ENCODE measurements around the gene PAEP.

Gene PAEP

GRCh38 chr9:135590486-135591079 lies 29.0 kb downstream of the PAEP start:
- TF ChIP-seq CTCF (IDR thresholded peaks at IDR 0.05), result no peak
- H3K27me3 ChIP-seq, result no peaks in the 10 kb centered on the region
- H3K27ac ChIP-seq, result no peak overlapping the region
- H3K36me3 ChIP-seq, result no peaks in the 10 kb centered on the region
- no peak overlapping the region for H3K4me3 ChIP-seq (ENCODE audit: low read depth in 1 of 2, low read length in 1 of 2)
- H3K4me1 ChIP-seq (ENCODE audit: control insufficient read depth in 1 of 2, insufficient read depth in 1 of 2, low read depth in 1 of 2, low read length in 1 of 2), result no peaks in the 10 kb centered on the region
- H3K9me3 ChIP-seq, result no peaks in the 10 kb centered on the region

- no peaks in the 10 kb centered on the region for H3K36me3 ChIP-seq
- no peak overlapping the region for H3K27ac ChIP-seq
- no peak for TF ChIP-seq CTCF (IDR thresholded peaks at IDR 0.05)
These were observed 30.2 kb downstream of the PAEP start for GRCh38 chr9:135591506-135592330.

GRCh38 chr9:135592331-135592590 lies 30.7 kb downstream of the PAEP start:
- no peaks in the 10 kb centered on the region for H3K4me1 ChIP-seq (ENCODE audit: control insufficient read depth in 1 of 2, insufficient read depth in 1 of 2, low read depth in 1 of 2, low read length in 1 of 2)
- H3K4me3 ChIP-seq (ENCODE audit: low read depth in 1 of 2, low read length in 1 of 2), result no peak overlapping the region
- no peaks in the 10 kb centered on the region for H3K9me3 ChIP-seq
- H3K27ac ChIP-seq, result no peak overlapping the region
- no peak for TF ChIP-seq CTCF (IDR thresholded peaks at IDR 0.05)
- H3K27me3 ChIP-seq, result peaks cover 1% of the 10 kb centered on the region
- no peaks in the 10 kb centered on the region for H3K36me3 ChIP-seq

More at GRCh38 chr9:135591506-135592330, 30.2 kb downstream of the PAEP start:
- H3K4me3 ChIP-seq (ENCODE audit: low read depth in 1 of 2, low read length in 1 of 2), result no peak overlapping the region
- no peaks in the 10 kb centered on the region for H3K9me3 ChIP-seq
- H3K4me1 ChIP-seq (ENCODE audit: control insufficient read depth in 1 of 2, insufficient read depth in 1 of 2, low read depth in 1 of 2, low read length in 1 of 2), result no peaks in the 10 kb centered on the region
- no peaks in the 10 kb centered on the region for H3K27me3 ChIP-seq

GRCh38 chr9:135592625-135593024 lies 31.1 kb downstream of the PAEP start:
- Histone ChIP-seq H3K36me3 (no peaks in the 10 kb centered on the region), H3K27me3 (peaks cover 5% of the 10 kb centered on the region), H3K4me1 (ENCODE audit: control insufficient read depth in 1 of 2, insufficient read depth in 1 of 2, low read depth in 1 of 2, low read length in 1 of 2) (no peaks in the 10 kb centered on the region), H3K27ac (no peak overlapping the region), H3K4me3 (ENCODE audit: low read depth in 1 of 2, low read length in 1 of 2) (no peak overlapping the region), H3K9me3 (no peaks in the 10 kb centered on the region)
- TF ChIP-seq CTCF (IDR thresholded peaks at IDR 0.05), result no peak

- H3K27ac ChIP-seq, result no peak overlapping the region
- no peaks in the 10 kb centered on the region for H3K4me1 ChIP-seq (ENCODE audit: control insufficient read depth in 1 of 2, insufficient read depth in 1 of 2, low read depth in 1 of 2, low read length in 1 of 2)
- TF ChIP-seq CTCF (IDR thresholded peaks at IDR 0.05), result no peak
- no peaks in the 10 kb centered on the region for H3K9me3 ChIP-seq
- peaks cover 30% of the 10 kb centered on the region for H3K27me3 ChIP-seq
- H3K4me3 ChIP-seq (ENCODE audit: low read depth in 1 of 2, low read length in 1 of 2), result no peak overlapping the region
- H3K36me3 ChIP-seq, result no peaks in the 10 kb centered on the region
These were observed 34.7 kb downstream of the PAEP start for GRCh38 chr9:135596211-135596610.
